ENCODE results near the gene C2CD3.

Gene C2CD3

GRCh38 chr11:74100231-74100630 lies 70.6 kb downstream of the C2CD3 start:
- no peak for TF ChIP-seq CTCF (conservative IDR thresholded peaks at IDR 0.05; ENCODE audit: control insufficient read depth, insufficient read depth, low read depth, low read length)

GRCh38 chr11:74097686-74098237 lies 73.0 kb downstream of the C2CD3 start:
- DNase-seq (ENCODE audit: low read depth) = no peak
- H3K4me3 ChIP-seq (ENCODE audit: control insufficient read depth, low read depth, low read length) = no peak overlapping the region
- TF ChIP-seq CTCF (conservative IDR thresholded peaks at IDR 0.05; ENCODE audit: control insufficient read depth, insufficient read depth, low read depth, low read length) = no peak

More at GRCh38 chr11:74100231-74100630, 70.6 kb downstream of the C2CD3 start:
- no peak overlapping the region for H3K4me3 ChIP-seq (ENCODE audit: control insufficient read depth, low read depth, low read length)
- DNase-seq (ENCODE audit: low read depth) = no peak

- DNase-seq (ENCODE audit: low read depth) = no peak
- no peak for TF ChIP-seq CTCF (conservative IDR thresholded peaks at IDR 0.05; ENCODE audit: control insufficient read depth, insufficient read depth, low read depth, low read length)
- no peak overlapping the region for H3K4me3 ChIP-seq (ENCODE audit: control insufficient read depth, low read depth, low read length)
These were observed 76.4 kb downstream of the C2CD3 start for GRCh38 chr11:74094393-74094792.

GRCh38 chr11:74092425-74092824 lies 78.4 kb downstream of the C2CD3 start:
- no peak overlapping the region for H3K4me3 ChIP-seq (ENCODE audit: control insufficient read depth, low read depth, low read length)
- no peak for TF ChIP-seq CTCF (conservative IDR thresholded peaks at IDR 0.05; ENCODE audit: control insufficient read depth, insufficient read depth, low read depth, low read length)
- no peak for DNase-seq (ENCODE audit: low read depth)

GRCh38 chr11:74091549-74091948 lies 79.3 kb downstream of the C2CD3 start:
- H3K4me3 ChIP-seq (ENCODE audit: control insufficient read depth, low read depth, low read length) = no peak overlapping the region
- DNase-seq (ENCODE audit: low read depth) = no peak
- no peak for TF ChIP-seq CTCF (conservative IDR thresholded peaks at IDR 0.05; ENCODE audit: control insufficient read depth, insufficient read depth, low read depth, low read length)

- DNase-seq (ENCODE audit: low read depth) = peak; percentile 25
- TF ChIP-seq CTCF (conservative IDR thresholded peaks at IDR 0.05; ENCODE audit: control insufficient read depth, insufficient read depth, low read depth, low read length) = peak; percentile 27
- H3K4me3 ChIP-seq (ENCODE audit: control insufficient read depth, low read depth, low read length) = no peak overlapping the region
These were observed 80.1 kb downstream of the C2CD3 start for GRCh38 chr11:74090701-74091100.
